Esophagus squamous epithelium (tissue), 5 donors: ENCODE data around the gene PARP14. TPM values are rescaled to one million over a fixed set of nuclear protein-coding genes. Genes with fewer than 3 reads are reported as not detected.

Experiments
- DNase-seq: peaks from one replicate; lab custom pipeline; 2025; lab: John Stamatoyannopoulos, UW
- H3K27ac ChIP-seq, 4 donors: fragments of 200-600 bp; sonication (generic); one replicate each; pipeline ENCODE4 v1.5.1; 2016 to 2019; ENCODE audit warnings: mild to moderate bottlenecking in 1 of 4
- H3K27me3 ChIP-seq, 4 donors: fragments of 200-600 bp; sonication (generic); 1 replicate in 3 of 4; 2 replicates in 1 of 4; pipeline versions ENCODE4 v1.5.1 to v1.6.0; 2017 to 2021; ENCODE audit warnings: antibody characterized with exemption in 1 of 4
- H3K36me3 ChIP-seq, 3 donors: fragments of 200-600 bp; sonication (generic); one replicate each; pipeline ENCODE4 v1.5.1; 2016 to 2019
- H3K4me1 ChIP-seq, 3 donors: fragments of 200-600 bp; sonication (generic); one replicate each; pipeline ENCODE4 v1.5.1; 2017 to 2019
- H3K4me3 ChIP-seq, 4 donors: fragments of 200-600 bp; sonication (generic); 1 replicate in 3 of 4; 2 replicates in 1 of 4; pipeline ENCODE4 v1.5.1; 2016 to 2019; ENCODE audit warnings: mild to moderate bottlenecking in 2 of 4, moderate library complexity in 1 of 4
- H3K9me3 ChIP-seq, 3 donors: fragments of 200-600 bp; sonication (generic); one replicate each; pipeline ENCODE4 v1.5.1; 2016 to 2019
- CTCF ChIP-seq, 6 experiments: fragments of 450-650 bp in 4 of 6; fragments of 200-600 bp in 2 of 6; sonication (generic) in 2 of 6; IDR thresholded peaks; one replicate each; pipeline ENCODE4 v1.5.1; 2016 to 2019; ENCODE audit warnings: antibody characterized with exemption in 6 of 6, mild to moderate bottlenecking in 4 of 6, moderate library complexity in 4 of 6
- POLR2A ChIP-seq, 4 donors: fragments of 450-650 bp; IDR thresholded peaks; one replicate each; pipeline ENCODE4 v1.6.1; 2017; ENCODE audit warnings: antibody characterized with exemption in 4 of 4, mild to moderate bottlenecking in 4 of 4, moderate library complexity in 3 of 4
- WGBS, 2 donors: methylation state at CpG; one replicate each; pipeline ENCODE4 v1.1.5; 2018; 5-methylcytosine and 5-hydroxymethylcytosine counted together
- intact Hi-C: fragments of 100-400 bp; cut with DNase I; formaldehyde crosslinking; loops from one replicate; pipeline ENCODE4 v1.15.0; 2022
- total RNA-seq, 4 donors: library from RNA; depleted of rRNA; stranded (reverse); fragments of >200 nt; gene quantifications; one replicate each; pipeline ENCODE4 v1.1.0, GENCODE V29; 2016
- donor health status: DM: yes; HTN: yes; CAD: no.

Gene PARP14
- total RNA-seq, 4 donors from 2014 or later, result 9.5 to 34.1 (median 22.9) TPM

- H3K27me3 ChIP-seq, result no peaks in the 10 kb centered on the region
- no peak overlapping the region for H3K27ac ChIP-seq
- 100% methylated on average over 1 of the region's 1 CpG for WGBS, 2 donors
- no peaks in the 10 kb centered on the region for H3K9me3 ChIP-seq
- no peak for TF ChIP-seq CTCF (IDR thresholded peaks at IDR 0.05)
- TF ChIP-seq POLR2A (IDR thresholded peaks at IDR 0.05), result no peak
- H3K4me1 ChIP-seq, result no peaks in the 10 kb centered on the region
- H3K36me3 ChIP-seq, result peaks cover 0 to 48% (median 0%) of the 10 kb centered on the region in 3 donors
- no peak overlapping the region for H3K4me3 ChIP-seq
- intact Hi-C loops, result no loop called here
- DNase-seq, result no peak
Observed at GRCh38 chr3:122748347-122748746, 67.7 kb downstream of the PARP14 start.

- no peaks in the 10 kb centered on the region for H3K27me3 ChIP-seq
- WGBS, 2 donors, result 78% methylated on average over 5 of the region's 5 CpGs
- peaks cover 0 to 5% (median 0%) of the 10 kb centered on the region in 3 donors for H3K4me1 ChIP-seq
- H3K9me3 ChIP-seq, result no peaks in the 10 kb centered on the region
- intact Hi-C loops, result loop anchor here (10.0 kb wide), 1 partner anchor 270 kb away; the partner anchor contains the start of gene SEMA5B
- no peak overlapping the region for H3K27ac ChIP-seq
- peak; percentile 38 to 81 (median 61) for TF ChIP-seq CTCF (IDR thresholded peaks at IDR 0.05)
- no peak for TF ChIP-seq POLR2A (IDR thresholded peaks at IDR 0.05)
- no peak for DNase-seq
- no peak overlapping the region for H3K4me3 ChIP-seq
- H3K36me3 ChIP-seq, result peaks cover 0 to 81% (median 9%) of the 10 kb centered on the region in 3 donors
Observed at GRCh38 chr3:122754929-122755328, 74.3 kb downstream of the PARP14 start.

GRCh38 chr3:122755491-122755890 lies 74.9 kb downstream of the PARP14 start:
- TF ChIP-seq POLR2A (IDR thresholded peaks at IDR 0.05), result no peak
- no peak for TF ChIP-seq CTCF (IDR thresholded peaks at IDR 0.05)
- H3K27me3 ChIP-seq, result no peaks in the 10 kb centered on the region
- no peak overlapping the region for H3K4me3 ChIP-seq
- peaks cover 0 to 8% (median 0%) of the 10 kb centered on the region in 3 donors for H3K4me1 ChIP-seq
- DNase-seq, result no peak
- intact Hi-C loops, result loop anchor here (10.0 kb wide), 1 partner anchor 269 kb away; the partner anchor contains the start of gene SEMA5B
- no peaks in the 10 kb centered on the region for H3K9me3 ChIP-seq
- H3K36me3 ChIP-seq, result peaks cover 0 to 76% (median 9%) of the 10 kb centered on the region in 3 donors
- 88 to 89% methylated on average over 2 of the region's 2 CpGs for WGBS, 2 donors
- H3K27ac ChIP-seq, result no peak overlapping the region

- H3K27me3 ChIP-seq, result no peaks in the 10 kb centered on the region
- H3K36me3 ChIP-seq, result peaks cover 0 to 42% (median 6%) of the 10 kb centered on the region in 3 donors
- no peaks in the 10 kb centered on the region for H3K9me3 ChIP-seq
- no peak for TF ChIP-seq POLR2A (IDR thresholded peaks at IDR 0.05)
- no peak for TF ChIP-seq CTCF (IDR thresholded peaks at IDR 0.05)
- DNase-seq, result no peak
- intact Hi-C loops, result loop anchor here (10.0 kb wide), 1 partner anchor 266 kb away; the partner anchor contains the start of gene SEMA5B
- 71% methylated on average over 3 of the region's 3 CpGs for WGBS, 2 donors
- no peak overlapping the region for H3K4me3 ChIP-seq
- no peak overlapping the region for H3K27ac ChIP-seq
- peaks cover 0 to 8% (median 0%) of the 10 kb centered on the region in 3 donors for H3K4me1 ChIP-seq
Observed at GRCh38 chr3:122758877-122759560, 78.4 kb downstream of the PARP14 start.
